DMS53 (cell line): ENCODE data around the gene CAMSAP1.
A peak's percentile ranks its signal among the peaks of the same experiment; 100 is the strongest.
"Not testable (repeated sequence)": the region's sequence is repeated elsewhere in the genome, so short reads cannot be mapped to it uniquely, and the experiment has no call there.

ENCODE experiments used
- DNase-seq: peaks from one replicate; lab custom pipeline; 2025; lab: John Stamatoyannopoulos, UW

CAMSAP1 gene

GRCh38 chr9:135921749-135922310, 14.5 kb upstream of the CAMSAP1 start:
- DNase-seq, result no peak

GRCh38 chr9:135920973-135921585, 13.7 kb upstream of the CAMSAP1 start:
- DNase-seq, result no peak

GRCh38 chr9:135920256-135920930, 13.0 kb upstream of the CAMSAP1 start:
- no peak for DNase-seq

GRCh38 chr9:135919318-135919890, 12.1 kb upstream of the CAMSAP1 start:
- no peak for DNase-seq

GRCh38 chr9:135916227-135916626, 8.9 kb upstream of the CAMSAP1 start:
- not testable (repeated sequence) for DNase-seq

- DNase-seq, result no peak
These were observed 7.6 kb upstream of the CAMSAP1 start for GRCh38 chr9:135914921-135915320.

- DNase-seq, result not testable (repeated sequence)
These were observed 3.9 kb upstream of the CAMSAP1 start for GRCh38 chr9:135911233-135911632.

- no peak for DNase-seq
These were observed 3.4 kb upstream of the CAMSAP1 start for GRCh38 chr9:135910757-135911156.

GRCh38 chr9:135910216-135910615, 2.9 kb upstream of the CAMSAP1 start:
- no peak for DNase-seq

- no peak for DNase-seq
These were observed 2.0 kb upstream of the CAMSAP1 start for GRCh38 chr9:135909371-135909770.

- peak; percentile 53 for DNase-seq
These were observed 1.4 kb upstream of the CAMSAP1 start for GRCh38 chr9:135908754-135909204.

- peak; percentile 72 for DNase-seq
These were observed 877 bp upstream of the CAMSAP1 start for GRCh38 chr9:135908093-135908753.

GRCh38 chr9:135907006-135907430, 328 bp downstream of the CAMSAP1 start:
- DNase-seq, result peak; percentile 79

- DNase-seq, result peak; percentile 71
These were observed 898 bp downstream of the CAMSAP1 start for GRCh38 chr9:135906291-135907005.

GRCh38 chr9:135905380-135906258, 1.7 kb downstream of the CAMSAP1 start:
- DNase-seq, result peak; percentile 50

- no peak for DNase-seq
These were observed 3.4 kb downstream of the CAMSAP1 start for GRCh38 chr9:135903786-135904520.

GRCh38 chr9:135903358-135903656, 4.0 kb downstream of the CAMSAP1 start:
- DNase-seq, result no peak

- no peak for DNase-seq
These were observed 4.5 kb downstream of the CAMSAP1 start for GRCh38 chr9:135902655-135903357.

GRCh38 chr9:135901826-135902225, 5.5 kb downstream of the CAMSAP1 start:
- no peak for DNase-seq
